Colonic mucosa (tissue), 4 donors: ENCODE data around the gene SH3PXD2A. TPM values are rescaled to one million over a fixed set of nuclear protein-coding genes. Genes with fewer than 3 reads are reported as not detected.

ENCODE experiments used
- DNase-seq: peaks from one replicate; pipeline ENCODE4 v3.0.0-alpha.2; 2020
- H3K27ac ChIP-seq: fragments of 200-600 bp; one replicate; pipeline ENCODE4 v1.8.0; 2021
- H3K27me3 ChIP-seq: fragments of 200-600 bp; one replicate; pipeline ENCODE4 v1.8.0; 2021
- H3K36me3 ChIP-seq: fragments of 200-600 bp; one replicate; pipeline ENCODE4 v1.8.0; 2021
- H3K4me1 ChIP-seq: fragments of 200-600 bp; one replicate; pipeline ENCODE4 v1.8.0; 2021; ENCODE audit warnings: mild to moderate bottlenecking
- H3K4me3 ChIP-seq: fragments of 200-600 bp; one replicate; pipeline ENCODE4 v1.8.0; 2021
- H3K9ac ChIP-seq, 2 donors: one replicate each; pipeline ENCODE4 v1.7.0; 2013; ENCODE audit warnings: control low read depth in 2 of 2, low read depth in 2 of 2, low read length in 2 of 2
- H3K9me3 ChIP-seq: fragments of 200-600 bp; one replicate; pipeline ENCODE4 v1.8.0; 2021
- CTCF ChIP-seq: fragments of 200-600 bp; IDR thresholded peaks from one replicate; pipeline ENCODE4 v1.8.0; 2022; ENCODE audit warnings: antibody characterized with exemption, mild to moderate bottlenecking
- intact Hi-C: fragments of 100-400 bp; cut with DNase I; formaldehyde crosslinking; loops from one replicate; pipeline ENCODE4 v1.14.1; 2022
- total RNA-seq, 2 donors: library from RNA; stranded (reverse); fragmentation: NEBNext Ultra II Directional in 1 of 2; extraction: Animal tissue kit (Norgen Biotek cat#: 25700) in 1 of 2; gene quantifications; one replicate each; pipeline ENCODE4 v1.2.1, GENCODE V29; 2021
- donor health status: healthy.
- donor health status: DM: no; HTN: no; CAD: no.
- donor health status: DM: no; HTN: no; CAD: no.

Gene SH3PXD2A
- total RNA-seq, 2 donors from 2014 or later: 37.5 to 40.8 TPM

- H3K27ac ChIP-seq: no peak overlapping the region
- intact Hi-C loops: no loop called here
- no peaks in the 10 kb centered on the region for H3K36me3 ChIP-seq
- no peak overlapping the region for H3K4me3 ChIP-seq
- no peaks in the 10 kb centered on the region for H3K27me3 ChIP-seq
- no peaks in the 10 kb centered on the region for H3K9me3 ChIP-seq
- peaks cover 5% of the 10 kb centered on the region for H3K4me1 ChIP-seq
- DNase-seq: no peak
- no peak for TF ChIP-seq CTCF
- H3K9ac ChIP-seq: no peak overlapping the region
These were observed 282.8 kb downstream of the SH3PXD2A start for GRCh38 chr10:103572347-103573204.

GRCh38 chr10:103571656-103571975 lies 283.8 kb downstream of the SH3PXD2A start:
- intact Hi-C loops: no loop called here
- Histone ChIP-seq H3K27ac (no peak overlapping the region), H3K36me3 (no peaks in the 10 kb centered on the region), H3K4me3 (no peak overlapping the region), H3K9ac (no peak overlapping the region), H3K9me3 (no peaks in the 10 kb centered on the region), H3K4me1 (peaks cover 5% of the 10 kb centered on the region), H3K27me3 (no peaks in the 10 kb centered on the region)
- no peak for DNase-seq
- TF ChIP-seq CTCF: no peak

GRCh38 chr10:103570844-103571655 lies 284.3 kb downstream of the SH3PXD2A start:
- no peak overlapping the region for H3K27ac ChIP-seq
- H3K9me3 ChIP-seq: no peaks in the 10 kb centered on the region
- no peak for DNase-seq
- H3K9ac ChIP-seq: no peak overlapping the region
- intact Hi-C loops: no loop called here
- peaks cover 5% of the 10 kb centered on the region for H3K4me1 ChIP-seq
- no peak overlapping the region for H3K4me3 ChIP-seq
- H3K36me3 ChIP-seq: no peaks in the 10 kb centered on the region
- TF ChIP-seq CTCF: no peak
- H3K27me3 ChIP-seq: no peaks in the 10 kb centered on the region

DNA sequence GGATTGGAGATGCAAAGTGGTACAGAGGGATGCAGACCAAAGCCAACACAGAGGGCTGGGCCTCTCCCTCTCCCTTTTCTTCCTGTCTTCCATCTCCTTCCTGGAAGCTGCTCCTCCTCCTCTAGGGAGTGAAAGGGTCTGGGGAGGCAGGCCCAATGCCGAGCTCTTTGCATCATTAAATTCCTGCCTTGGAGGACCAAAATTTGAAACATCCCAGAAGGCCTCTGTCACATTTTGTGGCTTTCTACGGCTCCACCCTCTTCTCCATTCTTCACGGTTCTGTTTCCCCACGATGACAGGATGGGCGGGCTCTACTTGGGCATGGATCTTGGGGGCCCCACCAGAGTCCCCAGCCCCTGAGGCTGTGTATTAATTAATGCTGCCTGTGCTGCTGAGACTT lies 285.5 kb downstream of the SH3PXD2A start:
- Histone ChIP-seq H3K4me1 (no peaks in the 10 kb centered on the region), H3K27ac (no peak overlapping the region)

GRCh38 chr10:103568505-103568904 lies 286.9 kb downstream of the SH3PXD2A start:
- H3K9me3 ChIP-seq: no peaks in the 10 kb centered on the region
- no peak overlapping the region for H3K27ac ChIP-seq
- no peak overlapping the region for H3K4me3 ChIP-seq
- no peak for TF ChIP-seq CTCF
- H3K4me1 ChIP-seq: no peaks in the 10 kb centered on the region
- intact Hi-C loops: no loop called here
- H3K36me3 ChIP-seq: no peaks in the 10 kb centered on the region
- DNase-seq: no peak
- H3K9ac ChIP-seq: no peak overlapping the region
- no peaks in the 10 kb centered on the region for H3K27me3 ChIP-seq

More for the DNA sequence above, 285.5 kb downstream of the SH3PXD2A start:
- DNase-seq: no peak
- no peak overlapping the region for H3K4me3 ChIP-seq
- intact Hi-C loops: no loop called here
- H3K9ac ChIP-seq: no peak overlapping the region
- H3K36me3 ChIP-seq: no peaks in the 10 kb centered on the region
- H3K27me3 ChIP-seq: no peaks in the 10 kb centered on the region
- no peaks in the 10 kb centered on the region for H3K9me3 ChIP-seq
- no peak for TF ChIP-seq CTCF
